K562 (cell line): ENCODE data around the gene DHRS13. TPM values are rescaled to one million over a fixed set of nuclear protein-coding genes. Genes with fewer than 3 reads are reported as not detected.

ENCODE experiments used
- ATF3 ChIP-seq, 2 experiments: fragments of 450-650 bp in 1 of 2; sonication (generic) in 1 of 2; formaldehyde crosslinking in 1 of 2; IDR thresholded peaks in 1 of 2; conservative IDR thresholded peaks in 1 of 2; 2 replicates each; pipeline versions ENCODE4 v1.6.1 to v1.8.1; 2016 to 2023; ENCODE audit warnings: mild to moderate bottlenecking in 2 of 2, moderate library complexity in 2 of 2, inconsistent platforms in 1 of 2, missing genetic modification reagents in 1 of 2
- ATF7 ChIP-seq: fragments of 450-650 bp; IDR thresholded peaks from 2 replicates; pipeline ENCODE4 v1.7.1; 2014; ENCODE audit warnings: mild to moderate bottlenecking, moderate library complexity
- BRCA1 ChIP-seq, 2 experiments: fragments of 450-650 bp in 1 of 2; sonication (generic) in 1 of 2; formaldehyde crosslinking in 1 of 2; IDR thresholded peaks; 2 replicates each; pipeline versions ENCODE4 v1.5.0 to v1.6.1; 2017 to 2020; ENCODE audit warnings: mild to moderate bottlenecking in 1 of 2, missing genetic modification reagents in 1 of 2
- CBX1 ChIP-seq: sonication (generic); IDR thresholded peaks from 2 replicates; pipeline ENCODE4 v1.6.1; 2016; ENCODE audit warnings: antibody characterized with exemption, low read depth, mild to moderate bottlenecking
- CREBBP ChIP-seq: IDR thresholded peaks from one replicate; pipeline ENCODE4 v1.6.1; 2012; ENCODE audit warnings: low read depth, mild to moderate bottlenecking, control low read depth, inconsistent platforms, low read length
- DACH1 ChIP-seq: fragments of 450-650 bp; IDR thresholded peaks from 2 replicates; pipeline ENCODE4 v1.6.1; 2018; ENCODE audit not compliant: partially characterized antibody
- GATA2 ChIP-seq: sonication (generic); formaldehyde crosslinking; IDR thresholded peaks from 2 replicates; pipeline ENCODE4 v1.4.0; 2020; ENCODE audit warnings: mild to moderate bottlenecking, missing genetic modification reagents
- KAT8 ChIP-seq: fragments of 450-650 bp; IDR thresholded peaks from 2 replicates; pipeline ENCODE4 v1.6.1; 2016; ENCODE audit warnings: low read depth, mild to moderate bottlenecking
- POLR2AphosphoS2 ChIP-seq: IDR thresholded peaks from 2 replicates; pipeline ENCODE4 v1.6.1; 2012; ENCODE audit warnings: low read length, improper control_type of control experiment
- POU5F1 ChIP-seq: fragments of 150-350 bp; IDR thresholded peaks from 2 replicates; pipeline ENCODE4 v1.6.1; 2014; ENCODE audit warnings: borderline replicate concordance, low read length, low read depth, mild to moderate bottlenecking; ENCODE audit not compliant: partially characterized antibody
- RFX7 ChIP-seq: fragments of 250-450 bp; sonication (Bioruptor Pico); IDR thresholded peaks from 2 replicates; pipeline ENCODE4 v1.5.1; 2021; ENCODE audit warnings: mild to moderate bottlenecking
- SMARCA4 ChIP-seq: fragments of 450-650 bp; IDR thresholded peaks from 2 replicates; pipeline ENCODE4 v1.6.1; 2016
- TEAD2 ChIP-seq: fragments of 450-650 bp; IDR thresholded peaks from 2 replicates; pipeline ENCODE4 v1.6.1; 2016; ENCODE audit warnings: missing genetic modification characterization, control low read depth, missing compliant biosample characterization
- ZBED1 ChIP-seq: IDR thresholded peaks from 2 replicates; pipeline ENCODE4 v1.6.1; 2014
- ZHX1 ChIP-seq: fragments of 150-350 bp; conservative IDR thresholded peaks from 2 replicates; pipeline ENCODE4 v1.6.1; 2014; ENCODE audit warnings: low read length
- ZKSCAN1 ChIP-seq: fragments of 150-350 bp; IDR thresholded peaks from 2 replicates; pipeline ENCODE4 v1.6.1; 2016; ENCODE audit warnings: low read depth, low read length
- ZNF134 ChIP-seq: fragments of 250-450 bp; sonication (Bioruptor Pico); conservative IDR thresholded peaks from 2 replicates; pipeline ENCODE4 v1.4.0; 2020
- ZNF707 ChIP-seq: fragments of 250-450 bp; sonication (Bioruptor Pico); conservative IDR thresholded peaks from 2 replicates; pipeline ENCODE4 v1.8.0; 2022; ENCODE audit warnings: inconsistent platforms, mild to moderate bottlenecking, moderate library complexity
- ZNF717 ChIP-seq: fragments of 250-450 bp; sonication (Bioruptor Pico); IDR thresholded peaks from 2 replicates; pipeline ENCODE4 v1.5.0; 2021
- polyA plus RNA-seq, 8 experiments: library from polyadenylated mRNA; depleted of rRNA in 4 of 8; stranded (reverse) in 5 of 8; unstranded in 3 of 8; fragments of >200 nt; fragmentation: Nextera tagmentation in 2 of 8; fragmentation: Illumina TruSeq in 1 of 8; extraction: Ambion mirVana in 2 of 8; extraction: Trizol in 1 of 8; gene quantifications; 2 replicates each; pipeline versions ENCODE4 v1.2.1 to v1.2.3, GENCODE V29; 2011 to 2014; ENCODE audit warnings: inconsistent platforms in 1 of 8, missing spikeins in 1 of 8
- total RNA-seq, 7 experiments: library from RNA; depleted of rRNA in 6 of 7; stranded (reverse); fragments of >200 nt in 6 of 7; fragmentation: Illumina TruSeq in 2 of 7; extraction: Trizol in 2 of 7; gene quantifications; 2 replicates each; pipeline versions ENCODE4 v1.2.1 to v1.2.3, GENCODE V29; 2011 to 2021; ENCODE audit warnings: low replicate concordance in 1 of 7
- TF ChIP-seq, protein P1 (sequence below): fragments of 450-650 bp; formaldehyde crosslinking; IDR thresholded peaks from 2 replicates; pipeline ENCODE4 v1.4.0; 2020; ENCODE audit warnings: mild to moderate bottlenecking, moderate library complexity

DHRS13 gene
- total and polyA plus RNA-seq, 9 of the 15 experiments (the other 6 are each of a cell fraction or from before 2014, with no cell fraction given): 0.32 to 52.3 (median 34.3) TPM; not detected in 1

GRCh38 chr17:28899212-28899815, 3.6 kb downstream of the DHRS13 start (continued):
- TF ChIP-seq ATF3 (IDR thresholded peaks at IDR 0.05) (peak; percentile 39; the same call in 1 of the 2 replicates), ATF3 (CRISPR knock-in tag; conservative IDR thresholded peaks at IDR 0.05) (no peak), GATA2 (CRISPR knock-in tag) (no peak), KAT8 (no peak), CBX1 (no peak), BRCA1 (IDR thresholded peaks at IDR 0.05) (no peak), BRCA1 (CRISPR knock-in tag; IDR thresholded peaks at IDR 0.05) (no peak), ZNF134 (no peak), ZNF717 (CRISPR knock-in tag) (0 out of 2 replicates have a peak, but pooled peaks have one; percentile 52), ZBED1 (no peak), POLR2AphosphoS2 (no peak), RFX7 (CRISPR knock-in tag) (no peak), ZHX1 (no peak), ATF7 (peak; percentile 32; the same call in 1 of the 2 replicates), SMARCA4 (no peak), CREBBP (no peak), ZKSCAN1 (no peak), POU5F1 (no peak), DACH1 (peak; percentile 63), ZNF707 (CRISPR knock-in tag) (no peak), TEAD2 (tag) (no peak)
- TF ChIP-seq, protein P1, sequence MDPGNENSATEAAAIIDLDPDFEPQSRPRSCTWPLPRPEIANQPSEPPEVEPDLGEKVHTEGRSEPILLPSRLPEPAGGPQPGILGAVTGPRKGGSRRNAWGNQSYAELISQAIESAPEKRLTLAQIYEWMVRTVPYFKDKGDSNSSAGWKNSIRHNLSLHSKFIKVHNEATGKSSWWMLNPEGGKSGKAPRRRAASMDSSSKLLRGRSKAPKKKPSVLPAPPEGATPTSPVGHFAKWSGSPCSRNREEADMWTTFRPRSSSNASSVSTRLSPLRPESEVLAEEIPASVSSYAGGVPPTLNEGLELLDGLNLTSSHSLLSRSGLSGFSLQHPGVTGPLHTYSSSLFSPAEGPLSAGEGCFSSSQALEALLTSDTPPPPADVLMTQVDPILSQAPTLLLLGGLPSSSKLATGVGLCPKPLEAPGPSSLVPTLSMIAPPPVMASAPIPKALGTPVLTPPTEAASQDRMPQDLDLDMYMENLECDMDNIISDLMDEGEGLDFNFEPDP: no peak
